GOT3 (cell line): ENCODE data around the gene NOTCH2.

ENCODE experiments used
- DNase-seq: peaks from one replicate; lab custom pipeline; 2025; ENCODE audit warnings: mixed read lengths; lab: John Stamatoyannopoulos, UW

Gene NOTCH2

GRCh38 chr1:119873135-119874015 is 196.1 kb downstream of the NOTCH2 start:
- DNase-seq = no peak

GRCh38 chr1:119871881-119872280 is 197.6 kb downstream of the NOTCH2 start:
- no peak for DNase-seq

- peak; percentile 30 for DNase-seq
Measured at GRCh38 chr1:119870917-119871596, 198.4 kb downstream of the NOTCH2 start.

- no peak for DNase-seq
Measured at GRCh38 chr1:119869995-119870394, 199.5 kb downstream of the NOTCH2 start.

GRCh38 chr1:119868176-119868575 is 201.3 kb downstream of the NOTCH2 start:
- no peak for DNase-seq

- DNase-seq = no peak
Measured at GRCh38 chr1:119866451-119866850, 203.0 kb downstream of the NOTCH2 start.

- no peak for DNase-seq
Measured at GRCh38 chr1:119865627-119866026, 203.8 kb downstream of the NOTCH2 start.

GRCh38 chr1:119862276-119862675 is 207.2 kb downstream of the NOTCH2 start:
- DNase-seq = no peak
